Breast epithelium (tissue), 3 donors: Measurements from ENCODE around the gene HSPD1.

Experiments
- POLR2AphosphoS5 ChIP-seq, 3 donors: sonication (generic); formaldehyde crosslinking; IDR thresholded peaks; one replicate each; pipeline ENCODE4 v1.6.1; 2017; ENCODE audit warnings: antibody characterized with exemption in 3 of 3
- TF ChIP-seq, protein P1 (sequence below), 3 donors: fragments of 450-650 bp; IDR thresholded peaks; one replicate each; pipeline ENCODE4 v1.5.1; 2016 to 2017; ENCODE audit warnings: antibody characterized with exemption in 3 of 3, mild to moderate bottlenecking in 3 of 3, moderate library complexity in 3 of 3

DNA sequence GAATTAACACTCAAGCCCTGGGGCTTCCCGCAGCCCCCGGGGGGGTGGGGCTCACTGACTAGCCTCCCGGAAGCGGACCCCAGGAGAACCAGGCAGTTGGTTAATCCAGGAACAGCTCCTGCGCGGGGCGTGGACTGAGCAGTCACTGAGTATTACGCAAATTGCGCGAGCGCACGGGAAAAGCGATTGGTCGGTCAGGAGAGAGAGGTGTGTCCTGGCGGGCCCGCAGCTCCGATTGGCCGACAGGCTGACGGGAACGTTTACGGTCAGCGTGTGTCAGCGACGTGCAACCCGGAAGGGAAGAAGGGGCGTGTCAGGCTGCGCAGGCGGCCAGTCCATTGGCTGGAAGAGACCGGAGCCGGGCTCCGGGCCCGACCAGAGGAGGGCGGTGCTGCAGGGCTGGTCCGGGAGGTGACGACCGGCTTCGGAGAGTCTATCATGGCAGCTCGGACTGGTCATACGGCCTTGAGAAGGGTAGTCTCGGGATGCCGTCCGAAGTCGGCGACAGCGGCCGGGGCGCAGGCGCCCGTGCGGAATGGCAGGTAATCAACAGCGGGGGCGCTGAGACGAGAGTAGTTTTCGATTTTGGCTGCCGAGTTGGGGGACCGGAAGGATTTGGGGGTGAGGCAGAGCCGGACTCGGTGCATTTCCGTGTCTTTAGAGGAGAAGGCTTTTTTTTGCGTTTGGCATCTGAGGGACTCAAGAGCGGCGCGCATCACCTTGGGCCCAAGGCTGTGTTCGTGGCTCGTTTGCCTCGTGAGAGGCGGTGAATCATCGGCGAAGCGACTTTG lies 46.3 kb downstream of the HSPD1 start, which contains the start of gene COQ10B:
- TF ChIP-seq, protein P1, sequence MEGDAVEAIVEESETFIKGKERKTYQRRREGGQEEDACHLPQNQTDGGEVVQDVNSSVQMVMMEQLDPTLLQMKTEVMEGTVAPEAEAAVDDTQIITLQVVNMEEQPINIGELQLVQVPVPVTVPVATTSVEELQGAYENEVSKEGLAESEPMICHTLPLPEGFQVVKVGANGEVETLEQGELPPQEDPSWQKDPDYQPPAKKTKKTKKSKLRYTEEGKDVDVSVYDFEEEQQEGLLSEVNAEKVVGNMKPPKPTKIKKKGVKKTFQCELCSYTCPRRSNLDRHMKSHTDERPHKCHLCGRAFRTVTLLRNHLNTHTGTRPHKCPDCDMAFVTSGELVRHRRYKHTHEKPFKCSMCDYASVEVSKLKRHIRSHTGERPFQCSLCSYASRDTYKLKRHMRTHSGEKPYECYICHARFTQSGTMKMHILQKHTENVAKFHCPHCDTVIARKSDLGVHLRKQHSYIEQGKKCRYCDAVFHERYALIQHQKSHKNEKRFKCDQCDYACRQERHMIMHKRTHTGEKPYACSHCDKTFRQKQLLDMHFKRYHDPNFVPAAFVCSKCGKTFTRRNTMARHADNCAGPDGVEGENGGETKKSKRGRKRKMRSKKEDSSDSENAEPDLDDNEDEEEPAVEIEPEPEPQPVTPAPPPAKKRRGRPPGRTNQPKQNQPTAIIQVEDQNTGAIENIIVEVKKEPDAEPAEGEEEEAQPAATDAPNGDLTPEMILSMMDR (IDR thresholded peaks at IDR 0.05), result peak in 1 of 3 donors; percentile 7
- TF ChIP-seq POLR2AphosphoS5 (IDR thresholded peaks at IDR 0.05), result peak; percentile 89 to 98 (median 91)
